Prostate gland (tissue), 2 donors: Measurements from ENCODE around the gene PPCDC. TPM values are rescaled to one million over a fixed set of nuclear protein-coding genes. Genes with fewer than 3 reads are reported as not detected.
A peak's percentile ranks its signal among the peaks of the same experiment; 100 is the strongest.

ENCODE experiments used
- DNase-seq: peaks from one replicate; pipeline ENCODE4 v3.0.0-alpha.2; 2019; ENCODE audit warnings: low spot score
- H3K27ac ChIP-seq, 2 donors: fragments of 200-600 bp; sonication (generic); 2 replicates each; pipeline ENCODE4 v1.5.1; 2017 to 2019
- H3K27me3 ChIP-seq: fragments of 200-600 bp; sonication (generic); replicated peaks from 2 replicates; pipeline ENCODE4 v1.5.1; 2019; ENCODE audit not compliant: insufficient read depth
- H3K36me3 ChIP-seq, 2 donors: fragments of 200-600 bp; sonication (generic); 1 replicate in 1 of 2; 2 replicates in 1 of 2; pipeline versions ENCODE4 v1.5.1 to v1.8.1; 2017 to 2019
- H3K4me1 ChIP-seq: fragments of 200-600 bp; sonication (generic); replicated peaks from 2 replicates; pipeline ENCODE4 v1.5.1; 2019
- H3K4me3 ChIP-seq, 2 donors: fragments of 200-600 bp; sonication (generic); 2 replicates each; pipeline ENCODE4 v1.5.1; 2017 to 2019
- H3K9me3 ChIP-seq: fragments of 200-600 bp; sonication (generic); 2 replicates; pipeline ENCODE4 v1.5.1; 2017
- POLR2A ChIP-seq: fragments of 450-650 bp; IDR thresholded peaks from one replicate; pipeline ENCODE4 v1.6.1; 2016; ENCODE audit warnings: antibody characterized with exemption, mild to moderate bottlenecking
- POLR2AphosphoS5 ChIP-seq: sonication (generic); formaldehyde crosslinking; IDR thresholded peaks from one replicate; pipeline ENCODE4 v1.6.1; 2017; ENCODE audit warnings: antibody characterized with exemption
- WGBS: methylation state at CpG from one replicate; pipeline ENCODE4 v1.1.5; 2018; 5-methylcytosine and 5-hydroxymethylcytosine counted together
- intact Hi-C: fragments of 100-400 bp; cut with DNase I; formaldehyde crosslinking; loops from one replicate; pipeline ENCODE4 v1.14.2; 2022
- total RNA-seq, 2 donors: library from RNA; depleted of rRNA; stranded (reverse); fragments of >200 nt; gene quantifications; one replicate each; pipeline ENCODE4 v1.1.0, GENCODE V29; 2016
- TF ChIP-seq, protein P1 (sequence below), 4 experiments: fragments of 200-600 bp in 2 of 4; fragments of 450-650 bp in 2 of 4; sonication (generic) in 2 of 4; IDR thresholded peaks; 1 replicate in 3 of 4; 2 replicates in 1 of 4; pipeline ENCODE4 v1.5.1; 2016 to 2019; ENCODE audit warnings: antibody characterized with exemption in 4 of 4, mild to moderate bottlenecking in 2 of 4, moderate library complexity in 2 of 4

The PPCDC gene
- total RNA-seq, 2 donors from 2014 or later = 19.4 to 22.0 TPM

DNA sequence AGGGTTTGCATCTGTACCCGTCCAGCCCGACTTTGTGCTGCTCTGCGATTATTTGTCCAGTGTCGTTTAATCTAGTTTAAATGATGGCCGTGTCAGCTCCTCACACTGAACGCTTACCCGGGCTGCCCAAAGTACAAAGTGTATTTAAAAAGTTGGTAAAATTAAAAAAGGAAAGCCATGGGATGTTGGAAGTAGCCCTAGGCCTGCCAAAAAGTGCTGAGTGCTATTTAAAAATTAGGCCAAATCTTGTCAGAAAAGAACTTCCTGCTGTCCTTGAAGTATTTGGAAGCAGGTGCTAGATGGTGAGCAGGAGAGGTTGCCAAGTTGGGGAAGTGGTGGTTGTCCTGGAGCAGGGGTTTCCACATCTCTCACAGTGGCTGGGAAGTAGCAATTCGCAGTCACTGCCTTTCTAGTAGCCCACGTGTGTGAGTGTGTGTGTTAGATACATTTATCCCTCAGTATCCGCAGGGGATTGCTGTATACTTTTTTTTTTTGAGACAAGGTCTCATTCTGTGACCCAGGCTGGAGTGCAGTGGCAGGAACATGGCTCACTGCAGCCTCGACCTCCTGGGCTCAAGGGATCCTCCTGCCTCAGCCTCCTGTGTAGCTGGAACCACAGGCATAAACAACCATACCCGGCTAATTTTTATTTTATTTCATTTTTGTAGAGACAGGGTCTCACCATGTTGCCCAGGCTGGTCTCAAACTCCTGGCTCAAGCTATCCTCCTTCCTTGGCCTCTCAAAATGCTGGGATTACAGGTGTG, 664 bp downstream of the PPCDC start:
- Histone ChIP-seq H3K36me3 (no peaks in the 10 kb centered on the region), H3K9me3 (no peaks in the 10 kb centered on the region), H3K27ac (peak overlapping the region; percentile 73 to 84), H3K4me1 (no peaks in the 10 kb centered on the region), H3K27me3 (no peaks in the 10 kb centered on the region), H3K4me3 (peak overlapping the region; percentile 58 to 74)
- intact Hi-C loops = no loop called here
- WGBS = 11% methylated on average over 12 of the region's 12 CpGs
- no peak for DNase-seq
- TF ChIP-seq POLR2A (no peak), POLR2AphosphoS5 (no peak)

DNA sequence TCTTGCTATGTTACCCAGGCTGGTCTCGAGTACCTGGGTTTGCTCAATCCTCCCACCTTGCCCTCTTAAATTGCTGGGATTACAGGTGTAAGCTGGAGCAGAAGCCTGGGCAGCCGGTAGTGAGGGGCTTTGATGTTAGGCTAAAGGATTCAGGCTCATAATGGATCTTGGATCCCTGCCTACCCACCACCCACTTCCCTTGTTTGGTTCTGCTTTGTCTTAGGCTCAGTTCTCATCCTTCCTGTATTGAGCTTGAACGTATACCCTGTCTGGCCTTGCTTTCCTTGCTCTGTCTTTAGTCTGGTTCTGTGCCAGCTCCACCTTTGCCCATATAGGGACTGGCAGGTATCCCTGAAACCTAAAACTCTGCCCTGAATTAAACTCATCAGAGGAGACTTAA, 1.7 kb downstream of the PPCDC start:
- TF ChIP-seq, protein P1, sequence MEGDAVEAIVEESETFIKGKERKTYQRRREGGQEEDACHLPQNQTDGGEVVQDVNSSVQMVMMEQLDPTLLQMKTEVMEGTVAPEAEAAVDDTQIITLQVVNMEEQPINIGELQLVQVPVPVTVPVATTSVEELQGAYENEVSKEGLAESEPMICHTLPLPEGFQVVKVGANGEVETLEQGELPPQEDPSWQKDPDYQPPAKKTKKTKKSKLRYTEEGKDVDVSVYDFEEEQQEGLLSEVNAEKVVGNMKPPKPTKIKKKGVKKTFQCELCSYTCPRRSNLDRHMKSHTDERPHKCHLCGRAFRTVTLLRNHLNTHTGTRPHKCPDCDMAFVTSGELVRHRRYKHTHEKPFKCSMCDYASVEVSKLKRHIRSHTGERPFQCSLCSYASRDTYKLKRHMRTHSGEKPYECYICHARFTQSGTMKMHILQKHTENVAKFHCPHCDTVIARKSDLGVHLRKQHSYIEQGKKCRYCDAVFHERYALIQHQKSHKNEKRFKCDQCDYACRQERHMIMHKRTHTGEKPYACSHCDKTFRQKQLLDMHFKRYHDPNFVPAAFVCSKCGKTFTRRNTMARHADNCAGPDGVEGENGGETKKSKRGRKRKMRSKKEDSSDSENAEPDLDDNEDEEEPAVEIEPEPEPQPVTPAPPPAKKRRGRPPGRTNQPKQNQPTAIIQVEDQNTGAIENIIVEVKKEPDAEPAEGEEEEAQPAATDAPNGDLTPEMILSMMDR (IDR thresholded peaks at IDR 0.05) = no peak
- TF ChIP-seq POLR2AphosphoS5 (no peak), POLR2A (no peak)
- Histone ChIP-seq H3K36me3 (no peaks in the 10 kb centered on the region), H3K9me3 (no peaks in the 10 kb centered on the region), H3K27ac (no peak overlapping the region), H3K4me1 (no peaks in the 10 kb centered on the region), H3K4me3 (no peak overlapping the region), H3K27me3 (no peaks in the 10 kb centered on the region)
- intact Hi-C loops = no loop called here
- 29% methylated on average over 3 of the region's 3 CpGs for WGBS
- no peak for DNase-seq

DNA sequence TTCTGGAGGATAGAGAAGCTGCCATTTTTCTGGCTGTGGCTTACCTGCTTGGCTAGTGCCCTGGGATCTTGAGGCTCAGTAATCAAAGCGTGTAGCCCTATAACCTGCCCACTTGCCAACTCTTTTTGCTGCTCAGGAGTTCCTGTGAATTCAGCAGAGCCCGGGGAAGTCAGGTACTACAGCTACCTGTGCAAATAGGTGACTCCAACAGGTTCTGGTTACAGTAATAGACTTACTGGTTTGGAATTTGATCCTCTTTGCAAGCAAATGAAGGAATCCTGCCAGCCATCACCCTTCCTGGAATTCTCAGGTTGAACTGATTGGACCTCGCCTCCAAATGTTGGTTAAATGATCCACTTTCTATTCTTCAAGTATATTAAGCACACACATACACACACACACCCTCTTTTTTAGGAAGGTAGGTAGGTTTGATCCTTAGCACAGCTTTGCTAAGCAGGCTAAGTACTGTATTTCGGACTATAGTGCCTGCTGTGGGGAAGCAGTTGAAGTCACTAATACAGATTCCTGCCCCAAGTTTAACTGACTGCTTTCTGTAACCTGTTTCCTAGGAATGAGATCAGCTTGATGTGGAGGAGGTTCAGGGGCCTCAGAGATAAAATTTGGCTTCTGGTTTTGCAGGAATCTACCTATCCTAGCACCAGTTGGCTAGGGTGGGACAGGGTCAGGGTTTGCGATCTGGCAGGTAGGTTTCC, 2.3 kb downstream of the PPCDC start:
- 72% methylated on average over 5 of the region's 5 CpGs for WGBS
- Histone ChIP-seq H3K36me3 (no peaks in the 10 kb centered on the region), H3K4me1 (no peaks in the 10 kb centered on the region), H3K27me3 (no peaks in the 10 kb centered on the region), H3K27ac (no peak overlapping the region), H3K4me3 (no peak overlapping the region), H3K9me3 (no peaks in the 10 kb centered on the region)
- DNase-seq = no peak
- TF ChIP-seq, protein P1 (IDR thresholded peaks at IDR 0.05) = no peak
- TF ChIP-seq POLR2A = no peak
- no peak for TF ChIP-seq POLR2AphosphoS5
- intact Hi-C loops = no loop called here

DNA sequence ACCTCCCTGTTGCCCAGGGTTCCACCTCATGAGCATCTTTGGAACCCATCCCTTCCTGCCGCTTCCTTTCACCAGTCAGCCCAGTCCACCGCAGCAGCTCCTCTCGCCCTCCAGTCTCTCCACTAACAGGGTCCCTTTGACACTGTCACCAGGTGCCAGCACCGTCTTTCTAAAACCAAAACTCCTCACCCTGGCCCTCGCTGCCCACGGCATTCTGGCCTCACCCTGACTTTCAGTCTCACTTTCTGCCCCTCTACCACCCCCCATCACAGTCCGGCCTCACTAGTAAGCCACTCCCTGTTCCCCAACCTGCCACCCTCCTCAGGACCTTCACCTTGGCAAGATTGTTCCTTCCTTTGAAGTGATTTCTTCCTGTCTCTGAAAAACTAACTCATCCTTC, 4.2 kb downstream of the PPCDC start:
- H3K4me1 ChIP-seq = no peaks in the 10 kb centered on the region
- H3K9me3 ChIP-seq = no peaks in the 10 kb centered on the region
- no peaks in the 10 kb centered on the region for H3K36me3 ChIP-seq
- intact Hi-C loops = no loop called here
- no peak overlapping the region for H3K4me3 ChIP-seq
- TF ChIP-seq POLR2AphosphoS5 (no peak), POLR2A (no peak)
- TF ChIP-seq, protein P1 (IDR thresholded peaks at IDR 0.05) = no peak
- H3K27ac ChIP-seq = no peak overlapping the region
- no peaks in the 10 kb centered on the region for H3K27me3 ChIP-seq
- WGBS = 94% methylated on average over 7 of the region's 7 CpGs
- DNase-seq = no peak

DNA sequence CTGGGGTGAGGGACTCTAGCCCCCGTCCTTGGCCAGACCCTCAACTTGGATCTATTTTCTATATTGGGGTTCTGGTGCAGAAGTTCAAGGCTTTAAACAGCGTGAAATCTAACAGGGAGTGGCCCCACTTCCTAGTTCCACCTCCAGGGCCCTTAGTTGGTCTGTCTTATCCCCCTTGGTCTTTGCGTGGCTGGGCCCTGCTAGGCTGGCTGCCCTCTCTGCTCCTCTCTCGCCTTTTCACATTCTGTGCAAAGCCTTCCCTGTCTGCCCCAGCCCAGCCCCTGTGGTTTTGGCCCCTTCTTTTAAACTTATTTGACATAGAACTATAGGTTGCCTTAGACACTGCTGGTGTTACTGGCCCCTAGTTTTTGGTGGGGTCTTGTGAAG, 5.6 kb downstream of the PPCDC start:
- no peak overlapping the region for H3K27ac ChIP-seq
- no peaks in the 10 kb centered on the region for H3K27me3 ChIP-seq
- DNase-seq = no peak
- TF ChIP-seq POLR2A (no peak), POLR2AphosphoS5 (no peak)
- TF ChIP-seq, protein P1 (IDR thresholded peaks at IDR 0.05) = no peak
- intact Hi-C loops = loop anchor here (1.0 kb wide), 1 partner anchor 175 kb away; no protein-coding TSS in a partner anchor
- 73% methylated on average over 4 of the region's 4 CpGs for WGBS
- H3K9me3 ChIP-seq = no peaks in the 10 kb centered on the region
- H3K4me1 ChIP-seq = no peaks in the 10 kb centered on the region
- H3K4me3 ChIP-seq = no peak overlapping the region
- H3K36me3 ChIP-seq = no peaks in the 10 kb centered on the region
